Adrenal gland (tissue), 5 donors: ENCODE data around the gene LRRC75A.

Experiments used
- CTCF ChIP-seq, 6 experiments: fragments of 450-650 bp in 4 of 6; fragments of 200-600 bp in 2 of 6; sonication (generic) in 1 of 6; IDR thresholded peaks; 1 replicate in 5 of 6; 2 replicates in 1 of 6; pipeline versions ENCODE4 v1.5.1 to v1.8.0; 2016 to 2021; ENCODE audit warnings: antibody characterized with exemption in 6 of 6, mild to moderate bottlenecking in 2 of 6, moderate library complexity in 1 of 6
- POLR2A ChIP-seq, 2 donors: fragments of 450-650 bp; IDR thresholded peaks; one replicate each; pipeline ENCODE4 v1.6.1; 2017; ENCODE audit warnings: antibody characterized with exemption in 2 of 2, mild to moderate bottlenecking in 2 of 2, moderate library complexity in 1 of 2
- donor health status: DM: no; HTN: no; CAD: no.

GRCh38 chr17:16491131-16491702 is 776 bp downstream of the LRRC75A start:
- TF ChIP-seq CTCF (IDR thresholded peaks at IDR 0.05), result no peak
- peak in 1 of 2 donors; percentile 13 for TF ChIP-seq POLR2A (IDR thresholded peaks at IDR 0.05)
